ENCODE results near the gene COL23A1.

DNA sequence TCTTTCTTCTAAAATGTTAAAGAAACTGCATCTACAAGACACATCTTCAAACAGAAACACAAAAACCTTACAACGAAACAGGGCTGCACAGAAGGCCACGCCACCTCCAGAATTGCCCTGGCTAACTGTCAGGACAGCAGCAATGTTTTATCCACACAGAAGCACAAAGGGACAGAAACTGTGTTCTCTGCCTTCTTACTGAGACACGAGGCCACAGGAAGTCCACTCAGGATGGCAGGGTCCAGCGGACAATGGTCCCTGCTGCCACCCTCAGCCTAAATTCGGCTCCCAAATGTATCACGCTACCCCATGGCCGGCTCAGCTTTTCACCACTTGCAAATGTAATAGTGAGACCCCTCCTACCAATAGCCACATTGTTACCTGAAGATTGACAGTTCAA, 197.8 kb downstream of the COL23A1 start:
- TF ChIP-seq POLR2AphosphoS5 (IDR thresholded peaks at IDR 0.05; ENCODE audit: borderline replicate concordance, low read depth, low read length) (no peak), EZH2 (IDR thresholded peaks at IDR 0.05) (no peak)

Data from SK-N-MC (cell line).